ENCODE results near the gene R3HDML. TPM values are rescaled to one million over a fixed set of nuclear protein-coding genes. Genes with fewer than 3 reads are reported as not detected.

The R3HDML gene
- total and polyA plus RNA-seq, 2 of the 13 experiments (the other 11 are each of a cell fraction or from before 2014, with no cell fraction given), result not detected

DNA sequence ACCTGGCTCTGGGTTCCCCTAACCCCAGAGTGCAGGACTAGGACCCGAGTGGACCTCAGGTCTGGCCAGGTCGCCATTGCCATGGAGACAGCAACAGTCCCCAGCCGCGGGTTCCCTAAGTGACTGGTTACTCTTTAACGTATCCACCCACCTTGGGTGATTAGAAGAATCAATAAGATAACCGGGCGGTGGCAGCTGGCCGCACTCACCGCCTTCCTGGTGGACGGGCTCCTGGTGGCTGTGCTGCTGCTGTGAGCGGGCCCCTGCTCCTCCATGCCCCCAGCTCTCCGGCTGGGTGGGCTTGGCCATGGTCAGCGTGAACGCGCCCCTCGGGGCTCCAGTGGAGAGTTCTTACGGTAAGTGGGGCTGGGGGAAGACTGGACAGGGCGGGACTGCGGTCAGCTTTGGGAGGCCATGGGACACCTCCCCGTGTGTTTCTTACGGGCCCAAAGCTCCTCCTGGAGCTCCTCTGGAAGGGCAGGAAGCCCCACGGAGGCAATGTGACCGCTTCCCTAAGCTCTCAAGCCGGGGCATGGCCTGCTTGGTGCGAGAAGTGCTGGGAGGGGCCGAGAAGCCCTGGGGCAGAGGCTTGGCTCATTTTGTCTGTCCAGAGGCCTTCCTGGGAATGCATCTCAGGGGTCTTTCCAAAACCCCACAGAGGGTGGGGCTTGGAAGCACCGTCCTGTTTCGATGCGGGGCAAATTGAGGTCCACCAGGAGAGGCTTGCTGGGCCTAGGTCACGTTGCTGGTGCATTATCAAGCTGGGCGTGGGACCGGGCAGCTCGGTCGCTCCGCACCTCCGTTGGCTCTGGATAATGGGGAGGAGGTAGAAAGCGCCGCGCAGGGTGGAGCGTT is 18.9 kb downstream of the R3HDML start, which contains the start of gene HNF4A (continued):
- no peak for TF ChIP-seq HNRNPH1 (optimal IDR thresholded peaks at IDR 0.05; ENCODE audit: low read depth, low read length)
- peak; percentile 59 for TF ChIP-seq FOSL2 (CRISPR knock-in tag; IDR thresholded peaks at IDR 0.05)
- peak; percentile 26; the same call in 1 of the 2 replicates for TF ChIP-seq ZFP41 (CRISPR knock-in tag; IDR thresholded peaks at IDR 0.05; ENCODE audit: borderline replicate concordance)
- peak; percentile 86; the same call in 1 of the 2 replicates for TF ChIP-seq NKX3-1 (CRISPR knock-in tag; IDR thresholded peaks at IDR 0.05)
- TF ChIP-seq, protein P1, sequence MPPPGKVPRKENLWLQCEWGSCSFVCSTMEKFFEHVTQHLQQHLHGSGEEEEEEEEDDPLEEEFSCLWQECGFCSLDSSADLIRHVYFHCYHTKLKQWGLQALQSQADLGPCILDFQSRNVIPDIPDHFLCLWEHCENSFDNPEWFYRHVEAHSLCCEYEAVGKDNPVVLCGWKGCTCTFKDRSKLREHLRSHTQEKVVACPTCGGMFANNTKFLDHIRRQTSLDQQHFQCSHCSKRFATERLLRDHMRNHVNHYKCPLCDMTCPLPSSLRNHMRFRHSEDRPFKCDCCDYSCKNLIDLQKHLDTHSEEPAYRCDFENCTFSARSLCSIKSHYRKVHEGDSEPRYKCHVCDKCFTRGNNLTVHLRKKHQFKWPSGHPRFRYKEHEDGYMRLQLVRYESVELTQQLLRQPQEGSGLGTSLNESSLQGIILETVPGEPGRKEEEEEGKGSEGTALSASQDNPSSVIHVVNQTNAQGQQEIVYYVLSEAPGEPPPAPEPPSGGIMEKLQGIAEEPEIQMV (CRISPR knock-in tag; IDR thresholded peaks at IDR 0.05; ENCODE audit: low read depth), result peak; percentile 40
- peak; percentile 26; the same call in 1 of the 2 replicates for TF ChIP-seq RNF2 (conservative IDR thresholded peaks at IDR 0.05; ENCODE audit: low read depth)
- peak; percentile 85 for TF ChIP-seq HNRNPLL (IDR thresholded peaks at IDR 0.05; ENCODE audit: low read depth, low read length, poor library complexity, severe bottlenecking)
- peak; percentile 61; the same call in 1 of the 2 replicates for TF ChIP-seq ZNF121 (CRISPR knock-in tag; IDR thresholded peaks at IDR 0.05)
- 0 out of 2 replicates have a peak, but pooled peaks have one; percentile 64 for TF ChIP-seq ZNF83 (CRISPR knock-in tag; IDR thresholded peaks at IDR 0.05; ENCODE audit: borderline replicate concordance)
- TF ChIP-seq ZNF496 (CRISPR knock-in tag; IDR thresholded peaks at IDR 0.05; ENCODE audit: insufficient replicate concordance), result no peak
- TF ChIP-seq, protein P2, sequence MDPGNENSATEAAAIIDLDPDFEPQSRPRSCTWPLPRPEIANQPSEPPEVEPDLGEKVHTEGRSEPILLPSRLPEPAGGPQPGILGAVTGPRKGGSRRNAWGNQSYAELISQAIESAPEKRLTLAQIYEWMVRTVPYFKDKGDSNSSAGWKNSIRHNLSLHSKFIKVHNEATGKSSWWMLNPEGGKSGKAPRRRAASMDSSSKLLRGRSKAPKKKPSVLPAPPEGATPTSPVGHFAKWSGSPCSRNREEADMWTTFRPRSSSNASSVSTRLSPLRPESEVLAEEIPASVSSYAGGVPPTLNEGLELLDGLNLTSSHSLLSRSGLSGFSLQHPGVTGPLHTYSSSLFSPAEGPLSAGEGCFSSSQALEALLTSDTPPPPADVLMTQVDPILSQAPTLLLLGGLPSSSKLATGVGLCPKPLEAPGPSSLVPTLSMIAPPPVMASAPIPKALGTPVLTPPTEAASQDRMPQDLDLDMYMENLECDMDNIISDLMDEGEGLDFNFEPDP (CRISPR knock-in tag; conservative IDR thresholded peaks at IDR 0.05), result 0 out of 2 replicates have a peak, but pooled peaks have one; percentile 89
- peak; percentile 80; the same call in 1 of the 2 replicates for TF ChIP-seq ZNF775 (CRISPR knock-in tag; IDR thresholded peaks at IDR 0.05; ENCODE audit: borderline replicate concordance)
- TF ChIP-seq, protein P3, sequence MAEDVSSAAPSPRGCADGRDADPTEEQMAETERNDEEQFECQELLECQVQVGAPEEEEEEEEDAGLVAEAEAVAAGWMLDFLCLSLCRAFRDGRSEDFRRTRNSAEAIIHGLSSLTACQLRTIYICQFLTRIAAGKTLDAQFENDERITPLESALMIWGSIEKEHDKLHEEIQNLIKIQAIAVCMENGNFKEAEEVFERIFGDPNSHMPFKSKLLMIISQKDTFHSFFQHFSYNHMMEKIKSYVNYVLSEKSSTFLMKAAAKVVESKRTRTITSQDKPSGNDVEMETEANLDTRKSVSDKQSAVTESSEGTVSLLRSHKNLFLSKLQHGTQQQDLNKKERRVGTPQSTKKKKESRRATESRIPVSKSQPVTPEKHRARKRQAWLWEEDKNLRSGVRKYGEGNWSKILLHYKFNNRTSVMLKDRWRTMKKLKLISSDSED (CRISPR knock-in tag; IDR thresholded peaks at IDR 0.05), result no peak
- TF ChIP-seq KMT2B (CRISPR knock-in tag; IDR thresholded peaks at IDR 0.05), result peak; percentile 85
- peak; percentile 94; the same call in 1 of the 2 replicates for TF ChIP-seq ZNF383 (CRISPR knock-in tag; IDR thresholded peaks at IDR 0.05; ENCODE audit: borderline replicate concordance)
- TF ChIP-seq, protein P4, sequence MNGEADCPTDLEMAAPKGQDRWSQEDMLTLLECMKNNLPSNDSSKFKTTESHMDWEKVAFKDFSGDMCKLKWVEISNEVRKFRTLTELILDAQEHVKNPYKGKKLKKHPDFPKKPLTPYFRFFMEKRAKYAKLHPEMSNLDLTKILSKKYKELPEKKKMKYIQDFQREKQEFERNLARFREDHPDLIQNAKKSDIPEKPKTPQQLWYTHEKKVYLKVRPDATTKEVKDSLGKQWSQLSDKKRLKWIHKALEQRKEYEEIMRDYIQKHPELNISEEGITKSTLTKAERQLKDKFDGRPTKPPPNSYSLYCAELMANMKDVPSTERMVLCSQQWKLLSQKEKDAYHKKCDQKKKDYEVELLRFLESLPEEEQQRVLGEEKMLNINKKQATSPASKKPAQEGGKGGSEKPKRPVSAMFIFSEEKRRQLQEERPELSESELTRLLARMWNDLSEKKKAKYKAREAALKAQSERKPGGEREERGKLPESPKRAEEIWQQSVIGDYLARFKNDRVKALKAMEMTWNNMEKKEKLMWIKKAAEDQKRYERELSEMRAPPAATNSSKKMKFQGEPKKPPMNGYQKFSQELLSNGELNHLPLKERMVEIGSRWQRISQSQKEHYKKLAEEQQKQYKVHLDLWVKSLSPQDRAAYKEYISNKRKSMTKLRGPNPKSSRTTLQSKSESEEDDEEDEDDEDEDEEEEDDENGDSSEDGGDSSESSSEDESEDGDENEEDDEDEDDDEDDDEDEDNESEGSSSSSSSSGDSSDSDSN (CRISPR knock-in tag; IDR thresholded peaks at IDR 0.05), result peak; percentile 89
- peak; percentile 90 for TF ChIP-seq SNAPC2 (CRISPR knock-in tag; IDR thresholded peaks at IDR 0.05)
- no peak for TF ChIP-seq SP140L (CRISPR knock-in tag; IDR thresholded peaks at IDR 0.05; ENCODE audit: borderline replicate concordance)
- peak; percentile 65; the same call in 1 of the 2 replicates for TF ChIP-seq ZNF251 (CRISPR knock-in tag; IDR thresholded peaks at IDR 0.05)
- TF ChIP-seq RBM22 (optimal IDR thresholded peaks at IDR 0.05; ENCODE audit: low read length), result peak; percentile 94
- TF ChIP-seq ZSCAN30 (CRISPR knock-in tag; IDR thresholded peaks at IDR 0.05), result no peak
- TF ChIP-seq BRCA1 (CRISPR knock-in tag; IDR thresholded peaks at IDR 0.05), result peak; percentile 98
- no peak for TF ChIP-seq FOXM1 (CRISPR knock-in tag; IDR thresholded peaks at IDR 0.05)

All from HepG2 (cell line).